Lower leg skin (tissue), 3 donors: ENCODE measurements around the gene PNLIPRP2.

ENCODE experiments used
- POLR2A ChIP-seq, 2 donors: fragments of 450-650 bp; IDR thresholded peaks; one replicate each; pipeline ENCODE4 v1.6.1; 2016 to 2017; ENCODE audit warnings: antibody characterized with exemption in 2 of 2, mild to moderate bottlenecking in 1 of 2, moderate library complexity in 1 of 2
- TF ChIP-seq, protein P1 (sequence below), 3 donors: fragments of 450-650 bp; IDR thresholded peaks; one replicate each; pipeline ENCODE4 v1.5.1; 2016; ENCODE audit warnings: antibody characterized with exemption in 3 of 3, mild to moderate bottlenecking in 3 of 3, moderate library complexity in 2 of 3

DNA sequence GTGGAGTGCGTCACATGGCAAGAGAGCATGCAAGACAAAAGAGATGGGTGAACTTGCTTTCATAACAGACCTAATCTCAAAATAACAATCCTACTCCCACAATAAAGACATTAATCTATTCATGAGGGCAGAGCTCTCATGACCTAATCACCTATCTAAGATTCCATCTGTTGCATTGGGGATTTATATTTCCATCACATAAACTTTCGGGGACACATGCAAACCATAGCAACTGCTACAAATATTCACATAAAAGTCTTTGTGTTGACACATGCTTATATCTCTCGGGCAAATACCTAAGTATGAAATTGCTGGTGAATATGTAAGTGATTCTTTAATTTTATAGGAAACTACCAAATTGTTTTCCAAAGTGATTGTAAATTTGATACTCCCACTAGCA is 46.0 kb upstream of the PNLIPRP2 start:
- TF ChIP-seq, protein P1, sequence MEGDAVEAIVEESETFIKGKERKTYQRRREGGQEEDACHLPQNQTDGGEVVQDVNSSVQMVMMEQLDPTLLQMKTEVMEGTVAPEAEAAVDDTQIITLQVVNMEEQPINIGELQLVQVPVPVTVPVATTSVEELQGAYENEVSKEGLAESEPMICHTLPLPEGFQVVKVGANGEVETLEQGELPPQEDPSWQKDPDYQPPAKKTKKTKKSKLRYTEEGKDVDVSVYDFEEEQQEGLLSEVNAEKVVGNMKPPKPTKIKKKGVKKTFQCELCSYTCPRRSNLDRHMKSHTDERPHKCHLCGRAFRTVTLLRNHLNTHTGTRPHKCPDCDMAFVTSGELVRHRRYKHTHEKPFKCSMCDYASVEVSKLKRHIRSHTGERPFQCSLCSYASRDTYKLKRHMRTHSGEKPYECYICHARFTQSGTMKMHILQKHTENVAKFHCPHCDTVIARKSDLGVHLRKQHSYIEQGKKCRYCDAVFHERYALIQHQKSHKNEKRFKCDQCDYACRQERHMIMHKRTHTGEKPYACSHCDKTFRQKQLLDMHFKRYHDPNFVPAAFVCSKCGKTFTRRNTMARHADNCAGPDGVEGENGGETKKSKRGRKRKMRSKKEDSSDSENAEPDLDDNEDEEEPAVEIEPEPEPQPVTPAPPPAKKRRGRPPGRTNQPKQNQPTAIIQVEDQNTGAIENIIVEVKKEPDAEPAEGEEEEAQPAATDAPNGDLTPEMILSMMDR (IDR thresholded peaks at IDR 0.05), result no peak
- no peak for TF ChIP-seq POLR2A (IDR thresholded peaks at IDR 0.05)
